ENCODE results near the gene F10.

DNA sequence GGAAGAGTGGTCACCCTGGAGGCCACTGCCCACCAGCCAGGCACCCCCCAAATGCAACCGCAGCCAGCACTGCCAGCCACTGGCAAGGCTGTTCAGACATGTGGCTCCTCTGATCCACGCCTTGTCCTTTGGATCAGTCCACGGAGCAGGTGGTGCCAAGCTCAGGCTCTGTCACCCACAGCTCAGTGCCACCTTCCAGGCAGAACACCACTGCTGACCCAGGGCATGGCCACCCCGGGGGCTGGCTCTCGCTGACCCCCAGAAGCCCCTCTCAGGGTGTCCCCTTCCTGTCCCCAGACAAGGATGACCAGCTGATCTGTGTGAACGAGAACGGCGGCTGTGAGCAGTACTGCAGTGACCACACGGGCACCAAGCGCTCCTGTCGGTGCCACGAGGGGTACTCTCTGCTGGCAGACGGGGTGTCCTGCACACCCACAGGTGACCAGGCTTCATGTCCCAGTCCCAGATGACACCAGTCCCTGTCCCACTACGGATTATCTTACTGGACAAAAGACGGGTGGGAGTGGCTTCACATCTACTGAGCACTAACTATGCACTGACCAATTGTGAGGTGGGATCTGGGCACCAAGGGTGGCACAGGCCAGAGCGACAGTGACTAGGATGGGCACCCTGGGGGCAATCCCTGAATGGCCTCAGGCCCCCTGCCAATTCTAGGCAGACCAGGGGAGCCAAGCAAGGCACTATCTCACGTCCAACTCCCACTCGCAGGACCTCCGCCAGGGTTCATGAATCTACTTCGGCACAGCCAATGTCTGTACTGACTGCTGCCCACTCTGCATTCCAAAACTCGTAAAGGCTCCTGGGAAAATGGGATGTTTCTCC, 7.0 kb upstream of the F10 start:
- TF ChIP-seq, protein P1, sequence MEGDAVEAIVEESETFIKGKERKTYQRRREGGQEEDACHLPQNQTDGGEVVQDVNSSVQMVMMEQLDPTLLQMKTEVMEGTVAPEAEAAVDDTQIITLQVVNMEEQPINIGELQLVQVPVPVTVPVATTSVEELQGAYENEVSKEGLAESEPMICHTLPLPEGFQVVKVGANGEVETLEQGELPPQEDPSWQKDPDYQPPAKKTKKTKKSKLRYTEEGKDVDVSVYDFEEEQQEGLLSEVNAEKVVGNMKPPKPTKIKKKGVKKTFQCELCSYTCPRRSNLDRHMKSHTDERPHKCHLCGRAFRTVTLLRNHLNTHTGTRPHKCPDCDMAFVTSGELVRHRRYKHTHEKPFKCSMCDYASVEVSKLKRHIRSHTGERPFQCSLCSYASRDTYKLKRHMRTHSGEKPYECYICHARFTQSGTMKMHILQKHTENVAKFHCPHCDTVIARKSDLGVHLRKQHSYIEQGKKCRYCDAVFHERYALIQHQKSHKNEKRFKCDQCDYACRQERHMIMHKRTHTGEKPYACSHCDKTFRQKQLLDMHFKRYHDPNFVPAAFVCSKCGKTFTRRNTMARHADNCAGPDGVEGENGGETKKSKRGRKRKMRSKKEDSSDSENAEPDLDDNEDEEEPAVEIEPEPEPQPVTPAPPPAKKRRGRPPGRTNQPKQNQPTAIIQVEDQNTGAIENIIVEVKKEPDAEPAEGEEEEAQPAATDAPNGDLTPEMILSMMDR (IDR thresholded peaks at IDR 0.05; ENCODE audit: insufficient read depth, low read length, poor library complexity, severe bottlenecking), result no peak
- no peak for TF ChIP-seq EZH2phosphoT487 (conservative IDR thresholded peaks at IDR 0.05; ENCODE audit: low read length)
